PFSK-1 (cell line): ENCODE measurements around the gene TP53BP2.

Experiments
- POLR2AphosphoS5 ChIP-seq: IDR thresholded peaks from 2 replicates; pipeline ENCODE4 v1.6.1; 2012; ENCODE audit warnings: low read depth, mild to moderate bottlenecking, control low read depth, low read length, moderate library complexity
- REST ChIP-seq, 2 experiments: IDR thresholded peaks; 2 replicates each; pipeline versions ENCODE4 v1.6.1 to v1.8.0; 2011 to 2012; ENCODE audit warnings: low read depth in 2 of 2, low read length in 2 of 2, control low read depth in 1 of 2, inconsistent platforms in 1 of 2, mild to moderate bottlenecking in 1 of 2, moderate library complexity in 1 of 2; ENCODE audit not compliant: insufficient read depth in 1 of 2
- SIN3A ChIP-seq: IDR thresholded peaks from 2 replicates; pipeline ENCODE4 v1.6.1; 2012; ENCODE audit warnings: mild to moderate bottlenecking, low read length, moderate library complexity, borderline replicate concordance; ENCODE audit not compliant: insufficient read depth

DNA sequence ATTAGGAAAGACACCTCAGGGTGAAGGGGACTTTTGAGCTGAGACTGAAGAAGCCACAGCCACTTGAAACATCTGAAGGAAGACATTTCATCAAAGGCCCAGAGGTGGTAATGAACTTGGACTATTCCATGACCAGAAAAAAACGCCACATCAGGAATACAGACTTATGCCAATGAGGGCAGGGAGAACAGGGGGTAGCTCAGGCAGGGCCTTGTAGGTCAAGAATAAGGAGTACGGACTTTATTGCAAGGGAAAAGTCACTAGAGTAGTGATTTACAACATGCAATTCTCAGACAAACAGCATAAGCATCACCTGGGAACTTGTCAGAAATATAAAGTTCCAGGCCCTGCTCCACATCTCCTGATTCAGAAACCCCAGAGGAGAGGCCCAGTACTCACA, 11.8 kb downstream of the TP53BP2 start:
- TF ChIP-seq REST (IDR thresholded peaks at IDR 0.05; ENCODE audit: insufficient read depth in 1 of 2, low read depth in 2 of 2, low read length in 2 of 2) (no peak), POLR2AphosphoS5 (no peak), SIN3A (no peak)
